H9 (cell line): ENCODE results near the gene GABBR2. TPM values are rescaled to one million over a fixed set of nuclear protein-coding genes. Genes with fewer than 3 reads are reported as not detected.

ENCODE experiments used
- DNase-seq: peaks from one replicate; pipeline ENCODE4 v3.0.0-alpha.2; 2017
- H2AFZ ChIP-seq: one replicate; pipeline ENCODE4 v1.6.1; 2013; ENCODE audit warnings: mild to moderate bottlenecking, low read length, control low read depth, moderate library complexity
- H2AK5ac ChIP-seq: 2 replicates; pipeline ENCODE4 v1.6.1; 2013; ENCODE audit warnings: low read length, control low read depth, mixed read lengths; ENCODE audit not compliant: insufficient read length
- H2BK120ac ChIP-seq: one replicate; pipeline ENCODE4 v1.6.1; 2013; ENCODE audit warnings: low read depth, mild to moderate bottlenecking, low read length, control low read depth, inconsistent platforms; ENCODE audit not compliant: poor library complexity, severe bottlenecking
- H2BK12ac ChIP-seq: 2 replicates; pipeline ENCODE4 v1.6.1; 2013; ENCODE audit warnings: low read length, control low read depth, mixed read lengths, low read depth; ENCODE audit not compliant: insufficient read length
- H2BK15ac ChIP-seq: 2 replicates; pipeline ENCODE4 v1.6.1; 2013; ENCODE audit warnings: low read depth, low read length, control low read depth
- H2BK20ac ChIP-seq: one replicate; pipeline ENCODE4 v1.6.1; 2013; ENCODE audit warnings: low read depth, mild to moderate bottlenecking, low read length, control low read depth, inconsistent platforms; ENCODE audit not compliant: poor library complexity, severe bottlenecking
- H2BK5ac ChIP-seq: 2 replicates; pipeline ENCODE4 v1.6.1; 2013; ENCODE audit warnings: low read length, control low read depth, mixed read lengths; ENCODE audit not compliant: insufficient read length
- H3K14ac ChIP-seq: 2 replicates; pipeline ENCODE4 v1.6.1; 2013; ENCODE audit warnings: low read length, control low read depth; ENCODE audit not compliant: insufficient read depth
- H3K18ac ChIP-seq: 2 replicates; pipeline ENCODE4 v1.6.1; 2013; ENCODE audit warnings: low read depth, mild to moderate bottlenecking, mixed read lengths, low read length, control low read depth; ENCODE audit not compliant: insufficient read length
- H3K23ac ChIP-seq: 2 replicates; pipeline ENCODE4 v1.6.1; 2013; ENCODE audit warnings: low read length, control low read depth, mixed read lengths, low read depth; ENCODE audit not compliant: insufficient read length
- H3K23me2 ChIP-seq: 2 replicates; pipeline ENCODE4 v1.6.1; 2013; ENCODE audit warnings: low read depth, mild to moderate bottlenecking, mixed read lengths, low read length, control low read depth; ENCODE audit not compliant: insufficient read length, poor library complexity, severe bottlenecking
- H3K27ac ChIP-seq: 2 replicates; pipeline ENCODE4 v1.5.1; 2013; ENCODE audit warnings: low read length, control low read depth, mixed read lengths, low read depth; ENCODE audit not compliant: insufficient read length
- H3K27me3 ChIP-seq: 2 replicates; pipeline ENCODE4 v1.6.1; 2013; ENCODE audit warnings: low read length, control low read depth, inconsistent platforms; ENCODE audit not compliant: insufficient read depth
- H3K4ac ChIP-seq: 2 replicates; pipeline ENCODE4 v1.6.1; 2013; ENCODE audit warnings: low read depth, mild to moderate bottlenecking, control low read depth, inconsistent platforms, low read length, moderate library complexity
- H3K4me1 ChIP-seq: 2 replicates; pipeline ENCODE4 v1.6.1; 2013; ENCODE audit warnings: low read length, control low read depth, inconsistent platforms; ENCODE audit not compliant: insufficient read depth
- H3K4me2 ChIP-seq: 2 replicates; pipeline ENCODE4 v1.6.1; 2013; ENCODE audit warnings: low read length, control low read depth, mixed read lengths; ENCODE audit not compliant: insufficient read length, insufficient read depth
- H3K56ac ChIP-seq: 2 replicates; pipeline ENCODE4 v1.6.1; 2013; ENCODE audit warnings: low read depth, mild to moderate bottlenecking, mixed read lengths, low read length, control low read depth; ENCODE audit not compliant: insufficient read length
- H3K79me1 ChIP-seq: 2 replicates; pipeline ENCODE4 v1.6.1; 2013; ENCODE audit warnings: low read depth, mild to moderate bottlenecking, moderate library complexity, low read length, control low read depth, inconsistent platforms; ENCODE audit not compliant: insufficient read depth, poor library complexity, severe bottlenecking
- H3K79me2 ChIP-seq: 2 replicates; pipeline ENCODE4 v1.6.1; 2013; ENCODE audit warnings: low read length, control low read depth, inconsistent platforms; ENCODE audit not compliant: insufficient read depth
- H3K9ac ChIP-seq: 2 replicates; pipeline ENCODE4 v1.6.1; 2013; ENCODE audit warnings: low read length, control low read depth, mixed read lengths; ENCODE audit not compliant: insufficient read length; ENCODE audit errors: extremely low read depth
- H3K9me3 ChIP-seq: one replicate; pipeline ENCODE4 v1.6.1; 2013; ENCODE audit warnings: low read depth, low read length, inconsistent platforms; ENCODE audit not compliant: control insufficient read depth
- H3T11ph ChIP-seq: one replicate; pipeline ENCODE4 v1.6.1; 2013; ENCODE audit warnings: mild to moderate bottlenecking, low read length, control low read depth, inconsistent platforms
- H4K20me1 ChIP-seq: one replicate; pipeline ENCODE4 v1.6.1; 2013; ENCODE audit not compliant: control insufficient read depth, insufficient read length, insufficient read depth
- H4K5ac ChIP-seq: 2 replicates; pipeline ENCODE4 v1.6.1; 2013; ENCODE audit warnings: low read depth, mild to moderate bottlenecking, mixed read lengths, low read length, control low read depth; ENCODE audit not compliant: insufficient read length
- H4K8ac ChIP-seq: replicated peaks from 2 replicates; pipeline ENCODE4 v1.6.1; 2013; ENCODE audit warnings: low read length, control low read depth, mixed read lengths, low read depth; ENCODE audit not compliant: insufficient read length
- H4K91ac ChIP-seq: 2 replicates; pipeline ENCODE4 v1.6.1; 2013; ENCODE audit warnings: low read depth, mild to moderate bottlenecking, moderate library complexity, mixed read lengths, low read length, control low read depth; ENCODE audit not compliant: insufficient read length
- H3K27ac Mint-ChIP-seq, 3 experiments: 2 replicates in 2 of 3; 3 replicates in 1 of 3; pipeline ENCODE4 v1.8.0; 2020 to 2021; ENCODE audit warnings: mixed read lengths in 3 of 3, mild to moderate bottlenecking in 1 of 3, moderate library complexity in 1 of 3
- H3K27me3 Mint-ChIP-seq: 2 replicates; pipeline ENCODE4 v1.8.0; 2021; ENCODE audit warnings: low read depth, mild to moderate bottlenecking, moderate library complexity, mixed read lengths
- H3K36me3 Mint-ChIP-seq, 3 experiments: 2 replicates in 2 of 3; 3 replicates in 1 of 3; pipeline ENCODE4 v1.8.0; 2020 to 2021; ENCODE audit warnings: low read depth in 3 of 3, mixed read lengths in 3 of 3; ENCODE audit not compliant: insufficient read depth in 1 of 3
- H3K4me1 Mint-ChIP-seq, 2 experiments: 2 replicates each; pipeline ENCODE4 v1.8.0; 2020; ENCODE audit warnings: mixed read lengths in 2 of 2
- H3K4me3 Mint-ChIP-seq, 2 experiments: 2 replicates in 1 of 2; 3 replicates in 1 of 2; pipeline ENCODE4 v1.8.0; 2020 to 2021; ENCODE audit warnings: mild to moderate bottlenecking in 2 of 2, mixed read lengths in 2 of 2, moderate library complexity in 1 of 2
- H3K9me3 Mint-ChIP-seq, 2 experiments: 2 replicates in 1 of 2; 3 replicates in 1 of 2; pipeline ENCODE4 v1.8.0; 2020; ENCODE audit warnings: mild to moderate bottlenecking in 2 of 2, mixed read lengths in 2 of 2, moderate library complexity in 1 of 2
- WGBS: extraction: QIAGEN DNeasy Blood & Tissue Kit; methylation state at CpG from one replicate; pipeline ENCODE4 v1.1.7; 2013; ENCODE audit warnings: missing lambda C conversion rate, low lambda C conversion rate, mixed read lengths; ENCODE audit not compliant: insufficient read length; ENCODE audit errors: extremely low coverage; 5-methylcytosine and 5-hydroxymethylcytosine counted together
- total RNA-seq: library from RNA; stranded (reverse); gene quantifications from 2 replicates; pipeline ENCODE4 v1.2.1, GENCODE V29; 2021
- TF ChIP-seq, protein P1 (sequence below): fragments of 200-600 bp; sonication (generic); conservative IDR thresholded peaks from 3 replicates; pipeline ENCODE4 v1.8.0; 2021; ENCODE audit warnings: antibody characterized with exemption, mild to moderate bottlenecking

The GABBR2 gene
- total RNA-seq, 1 experiment from 2014 or later: 0.66 TPM

GRCh38 chr9:98413084-98413483 is 295.7 kb downstream of the GABBR2 start:
- H3K4ac ChIP-seq: no peak overlapping the region
- H4K20me1 ChIP-seq: no peaks in the 10 kb centered on the region
- no peak overlapping the region for H3K23ac ChIP-seq
- Mint-ChIP-seq H3K36me3 (peaks cover 0 to 2% (median 0%) of the 10 kb centered on the region in 3 experiments; a peak in 3 of 7 replicates), H3K4me1 (peaks cover 34 to 42% of the 10 kb centered on the region in 2 experiments), H3K9me3 (peaks cover 3% of the 10 kb centered on the region in 2 experiments; a peak in 2 of 5 replicates), H3K27ac (no peak overlapping the region; a peak in 1 of 7 replicates), H3K27me3 (peaks cover 5% of the 10 kb centered on the region; the same call in 1 of the 2 replicates), H3K4me3 (no peak overlapping the region)
- H3K9me3 ChIP-seq: no peaks in the 10 kb centered on the region
- DNase-seq: no peak
- H2BK120ac ChIP-seq: no peak overlapping the region
- H3K14ac ChIP-seq: no peak overlapping the region
- no peak overlapping the region for H4K8ac ChIP-seq
- no peaks in the 10 kb centered on the region for H3K79me2 ChIP-seq
- peaks cover 5% of the 10 kb centered on the region for H3K4me1 ChIP-seq
- no peaks in the 10 kb centered on the region for H3K23me2 ChIP-seq
- H3K18ac ChIP-seq: no peak overlapping the region
- H2BK20ac ChIP-seq: no peak overlapping the region
- no peaks in the 10 kb centered on the region for H3K27me3 ChIP-seq
- no peaks in the 10 kb centered on the region for H3K79me1 ChIP-seq
- TF ChIP-seq, protein P1, sequence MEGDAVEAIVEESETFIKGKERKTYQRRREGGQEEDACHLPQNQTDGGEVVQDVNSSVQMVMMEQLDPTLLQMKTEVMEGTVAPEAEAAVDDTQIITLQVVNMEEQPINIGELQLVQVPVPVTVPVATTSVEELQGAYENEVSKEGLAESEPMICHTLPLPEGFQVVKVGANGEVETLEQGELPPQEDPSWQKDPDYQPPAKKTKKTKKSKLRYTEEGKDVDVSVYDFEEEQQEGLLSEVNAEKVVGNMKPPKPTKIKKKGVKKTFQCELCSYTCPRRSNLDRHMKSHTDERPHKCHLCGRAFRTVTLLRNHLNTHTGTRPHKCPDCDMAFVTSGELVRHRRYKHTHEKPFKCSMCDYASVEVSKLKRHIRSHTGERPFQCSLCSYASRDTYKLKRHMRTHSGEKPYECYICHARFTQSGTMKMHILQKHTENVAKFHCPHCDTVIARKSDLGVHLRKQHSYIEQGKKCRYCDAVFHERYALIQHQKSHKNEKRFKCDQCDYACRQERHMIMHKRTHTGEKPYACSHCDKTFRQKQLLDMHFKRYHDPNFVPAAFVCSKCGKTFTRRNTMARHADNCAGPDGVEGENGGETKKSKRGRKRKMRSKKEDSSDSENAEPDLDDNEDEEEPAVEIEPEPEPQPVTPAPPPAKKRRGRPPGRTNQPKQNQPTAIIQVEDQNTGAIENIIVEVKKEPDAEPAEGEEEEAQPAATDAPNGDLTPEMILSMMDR: no peak
- H3K56ac ChIP-seq: no peak overlapping the region
- no peak overlapping the region for H3T11ph ChIP-seq
- no peak overlapping the region for H2BK15ac ChIP-seq
- no peak overlapping the region for H3K9ac ChIP-seq
- H3K4me2 ChIP-seq: no peak overlapping the region
- no peak overlapping the region for H2AK5ac ChIP-seq
- WGBS: no CpG with 5 or more reads among the region's 1 CpG
- no peak overlapping the region for H2BK5ac ChIP-seq
- no peak overlapping the region for H3K27ac ChIP-seq
- H4K5ac ChIP-seq: no peak overlapping the region
- H4K91ac ChIP-seq: no peak overlapping the region
- no peak overlapping the region for H2AFZ ChIP-seq
- no peak overlapping the region for H2BK12ac ChIP-seq
